DOHH2 (cell line): ENCODE results near the gene INHBB.

ENCODE experiments used
- H3F3A ChIP-seq: fragments of 200-600 bp; sonication (generic), shearing (Covaris generic); 2 replicates; pipeline ENCODE4 v1.6.0; 2016; ENCODE audit warnings: antibody characterized with exemption, mild to moderate bottlenecking; ENCODE audit not compliant: control insufficient read depth, insufficient read depth
- H3K27ac ChIP-seq: fragments of 200-600 bp; sonication (generic); 2 replicates; pipeline ENCODE4 v1.5.1; 2014; ENCODE audit warnings: low read depth, mild to moderate bottlenecking, low read length, moderate library complexity
- H3K27me3 ChIP-seq: fragments of 200-600 bp; sonication (generic); 2 replicates; pipeline ENCODE4 v1.6.1; 2014; ENCODE audit warnings: mild to moderate bottlenecking, low read length, mixed read lengths; ENCODE audit not compliant: control insufficient read depth
- H3K36me3 ChIP-seq: fragments of 200-600 bp; sonication (generic); 2 replicates; pipeline ENCODE4 v1.6.1; 2014; ENCODE audit warnings: mild to moderate bottlenecking, low read length, moderate library complexity, mixed read lengths; ENCODE audit not compliant: control insufficient read depth
- H3K4me1 ChIP-seq: fragments of 200-600 bp; sonication (generic); 2 replicates; pipeline ENCODE4 v1.6.1; 2014; ENCODE audit warnings: mild to moderate bottlenecking, low read length, mixed read lengths; ENCODE audit not compliant: control insufficient read depth
- H3K4me2 ChIP-seq: fragments of 200-600 bp; sonication (generic); 2 replicates; pipeline ENCODE4 v1.6.0; 2014; ENCODE audit warnings: mild to moderate bottlenecking, low read length, moderate library complexity
- H3K4me3 ChIP-seq: fragments of 200-600 bp; sonication (generic); 2 replicates; pipeline ENCODE4 v1.5.1; 2014; ENCODE audit warnings: mild to moderate bottlenecking, low read length, mixed read lengths
- H3K79me2 ChIP-seq: fragments of 200-600 bp; sonication (generic); 2 replicates; pipeline ENCODE4 v1.6.1; 2014; ENCODE audit warnings: mild to moderate bottlenecking, low read length, mixed read lengths; ENCODE audit not compliant: control insufficient read depth
- H3K9me2 ChIP-seq: fragments of 200-600 bp; sonication (generic); replicated peaks from 2 replicates; pipeline ENCODE4 v1.6.1; 2014; ENCODE audit warnings: mild to moderate bottlenecking, low read length, mixed read lengths; ENCODE audit not compliant: control insufficient read depth
- H3K9me3 ChIP-seq: fragments of 200-600 bp; sonication (generic); 2 replicates; pipeline ENCODE4 v1.6.1; 2014; ENCODE audit warnings: antibody characterized with exemption, low read length, mixed read lengths; ENCODE audit not compliant: control insufficient read depth, insufficient read depth
- H4K20me1 ChIP-seq: fragments of 200-600 bp; sonication (generic); 2 replicates; pipeline ENCODE4 v1.6.0; 2014; ENCODE audit warnings: low read depth, mild to moderate bottlenecking, antibody characterized with exemption, low read length, moderate library complexity; ENCODE audit not compliant: control insufficient read depth, insufficient read depth
- EZH2phosphoT487 ChIP-seq: fragments of 200-600 bp; sonication (generic); IDR thresholded peaks from 2 replicates; pipeline ENCODE4 v1.6.1; 2017; ENCODE audit warnings: borderline replicate concordance, mild to moderate bottlenecking, antibody characterized with exemption, low read length, moderate library complexity, mixed read lengths
- TF ChIP-seq, protein P1 (sequence below): fragments of 200-600 bp; sonication (generic); IDR thresholded peaks from one replicate; pipeline ENCODE4 v1.5.1; 2014; ENCODE audit warnings: antibody characterized with exemption, mild to moderate bottlenecking, low read depth, low read length; ENCODE audit not compliant: poor library complexity, severe bottlenecking

INHBB gene

GRCh38 chr2:120323214-120323613 is 22.7 kb upstream of the INHBB start:
- peaks cover 8% of the 10 kb centered on the region for H3K4me1 ChIP-seq
- H3K9me3 ChIP-seq: no peaks in the 10 kb centered on the region
- no peaks in the 10 kb centered on the region for H3K79me2 ChIP-seq
- no peak overlapping the region for H3K4me3 ChIP-seq
- no peak overlapping the region for H3K27ac ChIP-seq
- H3K9me2 ChIP-seq: no peaks in the 10 kb centered on the region
- H3K27me3 ChIP-seq: no peaks in the 10 kb centered on the region; the same call in 1 of the 2 replicates
- H3K4me2 ChIP-seq: no peak overlapping the region
- no peak for TF ChIP-seq EZH2phosphoT487
- TF ChIP-seq, protein P1, sequence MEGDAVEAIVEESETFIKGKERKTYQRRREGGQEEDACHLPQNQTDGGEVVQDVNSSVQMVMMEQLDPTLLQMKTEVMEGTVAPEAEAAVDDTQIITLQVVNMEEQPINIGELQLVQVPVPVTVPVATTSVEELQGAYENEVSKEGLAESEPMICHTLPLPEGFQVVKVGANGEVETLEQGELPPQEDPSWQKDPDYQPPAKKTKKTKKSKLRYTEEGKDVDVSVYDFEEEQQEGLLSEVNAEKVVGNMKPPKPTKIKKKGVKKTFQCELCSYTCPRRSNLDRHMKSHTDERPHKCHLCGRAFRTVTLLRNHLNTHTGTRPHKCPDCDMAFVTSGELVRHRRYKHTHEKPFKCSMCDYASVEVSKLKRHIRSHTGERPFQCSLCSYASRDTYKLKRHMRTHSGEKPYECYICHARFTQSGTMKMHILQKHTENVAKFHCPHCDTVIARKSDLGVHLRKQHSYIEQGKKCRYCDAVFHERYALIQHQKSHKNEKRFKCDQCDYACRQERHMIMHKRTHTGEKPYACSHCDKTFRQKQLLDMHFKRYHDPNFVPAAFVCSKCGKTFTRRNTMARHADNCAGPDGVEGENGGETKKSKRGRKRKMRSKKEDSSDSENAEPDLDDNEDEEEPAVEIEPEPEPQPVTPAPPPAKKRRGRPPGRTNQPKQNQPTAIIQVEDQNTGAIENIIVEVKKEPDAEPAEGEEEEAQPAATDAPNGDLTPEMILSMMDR: no peak
- H3K36me3 ChIP-seq: no peaks in the 10 kb centered on the region
- no peaks in the 10 kb centered on the region for H4K20me1 ChIP-seq
- H3F3A ChIP-seq: no peaks in the 10 kb centered on the region

DNA sequence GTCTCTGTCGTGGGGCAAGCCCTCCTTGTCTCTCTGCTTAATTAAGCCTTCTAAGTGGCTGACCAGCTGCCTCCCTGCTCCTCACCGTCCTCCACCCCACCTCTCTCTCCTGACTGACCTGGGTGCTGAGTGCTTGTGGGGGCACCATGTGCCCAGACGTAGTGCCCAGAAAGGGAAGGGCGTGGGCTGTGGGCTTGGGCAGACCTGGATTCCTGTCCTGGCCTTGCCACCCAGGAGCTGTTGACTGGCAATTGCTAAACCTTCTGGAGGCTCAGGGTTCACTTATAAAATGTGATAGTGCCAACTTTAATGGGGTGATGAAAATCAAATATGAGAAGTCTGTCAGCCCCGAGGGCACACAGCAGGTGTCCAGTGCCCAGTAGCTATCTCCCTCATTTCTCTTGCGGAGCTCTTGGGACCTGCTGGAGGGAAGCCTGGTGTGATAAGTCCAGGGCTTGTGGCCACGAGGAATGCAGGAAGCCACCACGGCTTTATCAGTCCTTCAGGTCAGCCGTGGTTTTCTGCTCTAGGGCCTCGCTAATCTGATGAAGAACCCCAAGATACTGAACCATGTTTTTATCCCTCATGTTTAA is 22.0 kb upstream of the INHBB start:
- Histone ChIP-seq H3K79me2 (no peaks in the 10 kb centered on the region), H3K4me3 (no peak overlapping the region), H4K20me1 (no peaks in the 10 kb centered on the region), H3K4me2 (no peak overlapping the region), H3F3A (no peaks in the 10 kb centered on the region), H3K4me1 (peaks cover 8% of the 10 kb centered on the region), H3K27me3 (no peaks in the 10 kb centered on the region; the same call in 1 of the 2 replicates), H3K36me3 (no peaks in the 10 kb centered on the region), H3K9me3 (no peaks in the 10 kb centered on the region), H3K27ac (no peak overlapping the region), H3K9me2 (no peaks in the 10 kb centered on the region)
- TF ChIP-seq EZH2phosphoT487: no peak
- TF ChIP-seq, protein P1: no peak

GRCh38 chr2:120324933-120325332 is 21.0 kb upstream of the INHBB start:
- Histone ChIP-seq H3K4me2 (no peak overlapping the region), H3K79me2 (no peaks in the 10 kb centered on the region), H3K9me3 (no peaks in the 10 kb centered on the region), H3F3A (no peaks in the 10 kb centered on the region), H3K9me2 (no peaks in the 10 kb centered on the region), H4K20me1 (no peaks in the 10 kb centered on the region), H3K27me3 (no peaks in the 10 kb centered on the region; the same call in 1 of the 2 replicates), H3K4me3 (no peak overlapping the region), H3K4me1 (peaks cover 8% of the 10 kb centered on the region), H3K36me3 (no peaks in the 10 kb centered on the region), H3K27ac (no peak overlapping the region)
- TF ChIP-seq, protein P1: no peak
- TF ChIP-seq EZH2phosphoT487: no peak
